Endothelial cell of umbilical vein (primary cell): ENCODE data around the gene SMCO3. TPM values are rescaled to one million over a fixed set of nuclear protein-coding genes. Genes with fewer than 3 reads are reported as not detected.

ENCODE experiments used
- BruUV-seq: library from RNA; stranded (reverse); fragments of 400-500 nt; replicated peaks from 2 replicates; lab custom pipeline; 2021; lab: Mats Ljungman, UMichigan
- CTCF ChIA-PET: fragments of 300-600, 350-600 bp; sonication (Branson Sonifier 250); formaldehyde crosslinking; loops from one replicate; lab custom pipeline; 2021; ENCODE audit warnings: antibody characterized with exemption, inconsistent platforms; lab: Charles Lee
- POLR2A ChIA-PET: fragments of 300-600, 350-600 bp; sonication (Branson Sonifier 250); formaldehyde crosslinking; loops from one replicate; lab custom pipeline; 2021; ENCODE audit warnings: antibody characterized with exemption, inconsistent platforms; lab: Charles Lee
- DNase-seq: peaks from one replicate; pipeline ENCODE4 v3.0.0-alpha.2; 2011; ENCODE audit warnings: low read depth, low spot score
- FAIRE-seq: peaks from 2 replicates; lab custom pipeline; 2011; peaks lifted over from hg19 to GRCh38; lab: Jason Lieb, UNC
- H2AFZ ChIP-seq: 2 replicates; pipeline ENCODE4 v1.6.0; 2012; ENCODE audit warnings: low read depth, low read length, control low read depth, inconsistent platforms
- H3K27ac ChIP-seq: 2 replicates; pipeline ENCODE4 v1.5.1; 2011; ENCODE audit warnings: low read depth, mild to moderate bottlenecking, control low read depth, low read length, moderate library complexity; ENCODE audit not compliant: insufficient read depth
- H3K27me3 ChIP-seq, 2 experiments: 2 replicates each; pipeline versions ENCODE4 v1.6.0 to v1.6.1; 2011; ENCODE audit warnings: low read length in 2 of 2, mixed read lengths in 1 of 2; ENCODE audit not compliant: control insufficient read depth in 2 of 2, insufficient read depth in 2 of 2
- H3K36me3 ChIP-seq, 2 experiments: 2 replicates in 1 of 2; 3 replicates in 1 of 2; pipeline ENCODE4 v1.5.1; 2011; ENCODE audit warnings: low read length in 2 of 2, mild to moderate bottlenecking in 1 of 2, moderate library complexity in 1 of 2; ENCODE audit not compliant: control insufficient read depth in 2 of 2, insufficient read depth in 2 of 2; ENCODE audit errors: extremely low read depth in 1 of 2
- H3K4me1 ChIP-seq: 3 replicates; pipeline ENCODE4 v1.5.1; 2011; ENCODE audit warnings: mild to moderate bottlenecking, low read length; ENCODE audit not compliant: control insufficient read depth, insufficient read depth; ENCODE audit errors: extremely low read depth
- H3K4me2 ChIP-seq: 2 replicates; pipeline ENCODE4 v1.6.1; 2011; ENCODE audit warnings: low read length, control low read depth, mixed read lengths; ENCODE audit not compliant: insufficient read depth
- H3K4me3 ChIP-seq, 3 experiments: fragments of 200-600 bp in 1 of 3; sonication (generic), shearing (Covaris generic) in 1 of 3; replicated peaks in 1 of 3; 2 replicates each; pipeline ENCODE4 v1.5.1; 2011 to 2016; ENCODE audit warnings: control low read depth in 3 of 3, low read length in 3 of 3, mild to moderate bottlenecking in 2 of 3, inconsistent platforms in 1 of 3, low read depth in 1 of 3, moderate library complexity in 1 of 3; ENCODE audit not compliant: insufficient read depth in 1 of 3
- H3K79me2 ChIP-seq: 2 replicates; pipeline ENCODE4 v1.6.0; 2012; ENCODE audit warnings: low read length, inconsistent platforms; ENCODE audit not compliant: control insufficient read depth, insufficient read depth
- H3K9ac ChIP-seq: replicated peaks from 2 replicates; pipeline ENCODE3; 2011; ENCODE audit warnings: low read length, control low read depth; ENCODE audit not compliant: insufficient read depth; ENCODE audit errors: extremely low read depth
- H3K9me1 ChIP-seq: replicated peaks from 3 replicates; pipeline ENCODE4 v1.6.0; 2011; ENCODE audit warnings: mild to moderate bottlenecking, low read length; ENCODE audit not compliant: control insufficient read depth, insufficient read depth; ENCODE audit errors: extremely low read depth
- H3K9me3 ChIP-seq: replicated peaks from 2 replicates; pipeline ENCODE4 v1.5.1; 2012; ENCODE audit warnings: low read length, inconsistent platforms; ENCODE audit not compliant: control insufficient read depth, insufficient read depth
- H4K20me1 ChIP-seq: replicated peaks from 2 replicates; pipeline ENCODE3; 2011; ENCODE audit warnings: mild to moderate bottlenecking, low read length; ENCODE audit not compliant: control insufficient read depth, insufficient read depth; ENCODE audit errors: extremely low read depth
- CTCF ChIP-seq, 2 donors: IDR thresholded peaks; 1 replicate in 1 of 2; 2 replicates in 1 of 2; pipeline ENCODE4 v1.5.1; 2011; ENCODE audit warnings: low read length in 2 of 2, mild to moderate bottlenecking in 2 of 2, moderate library complexity in 2 of 2, control low read depth in 1 of 2, inconsistent platforms in 1 of 2, low read depth in 1 of 2; ENCODE audit not compliant: insufficient read depth in 1 of 2; ENCODE audit errors: extremely low read depth in 1 of 2
- EZH2 ChIP-seq: IDR thresholded peaks from 2 replicates; pipeline ENCODE4 v1.6.1; 2012; ENCODE audit warnings: borderline replicate concordance, low read depth, mild to moderate bottlenecking, moderate library complexity, low read length, inconsistent platforms; ENCODE audit not compliant: severe bottlenecking
- FOS ChIP-seq: IDR thresholded peaks from 2 replicates; pipeline ENCODE4 v1.6.1; 2011; ENCODE audit warnings: mild to moderate bottlenecking, low read length, moderate library complexity, borderline replicate concordance; ENCODE audit not compliant: insufficient read depth
- GATA2 ChIP-seq: IDR thresholded peaks from 2 replicates; pipeline ENCODE4 v1.7.0; 2011; ENCODE audit warnings: low read depth, mild to moderate bottlenecking, moderate library complexity, mixed read lengths, low read length; ENCODE audit not compliant: insufficient read length, insufficient read depth
- JUN ChIP-seq: IDR thresholded peaks from 2 replicates; pipeline ENCODE4 v1.6.1; 2011; ENCODE audit warnings: borderline replicate concordance, low read depth; ENCODE audit not compliant: insufficient read length, insufficient read depth
- MAX ChIP-seq: IDR thresholded peaks from 2 replicates; pipeline ENCODE4 v1.6.1; 2011; ENCODE audit not compliant: insufficient read depth, insufficient read length
- MYC ChIP-seq: IDR thresholded peaks from one replicate; pipeline ENCODE4 v1.6.1; 2011; ENCODE audit warnings: mild to moderate bottlenecking, low read depth, low read length
- POLR2A ChIP-seq: IDR thresholded peaks from 2 replicates; pipeline ENCODE4 v1.6.1; 2012; ENCODE audit warnings: low read depth, mild to moderate bottlenecking, control low read depth, low read length
- POLR2AphosphoS5 ChIP-seq: IDR thresholded peaks from 2 replicates; pipeline ENCODE4 v1.6.1; 2012; ENCODE audit warnings: low read depth, mild to moderate bottlenecking, control low read depth, low read length, moderate library complexity; ENCODE audit not compliant: insufficient read depth
- dilution Hi-C: fragments of 300-500 bp; cut with MboI; formaldehyde crosslinking; loops from one replicate; pipeline ENCODE4 v1.15.0; 2019; ENCODE audit warnings: low sequenced_read_pairs; ENCODE audit not compliant: extremely low pct_ligation_motif_present
- intact Hi-C: fragments of 100-400 bp; cut with micrococcal nuclease; formaldehyde crosslinking; loops from one replicate; pipeline ENCODE4 v1.10.0; 2022
- polyA plus RNA-seq, 4 experiments: library from polyadenylated mRNA; depleted of rRNA in 3 of 4; stranded (reverse) in 3 of 4; unstranded in 1 of 4; fragments of >200 nt; gene quantifications; 2 replicates each; pipeline versions ENCODE4 v1.2.1 to v1.2.3, GENCODE V29; 2011 to 2012; ENCODE audit warnings: missing spikeins in 1 of 4
- total RNA-seq: library from RNA; stranded (reverse); gene quantifications from 2 replicates; pipeline ENCODE4 v1.2.3, GENCODE V29; 2021

SMCO3 gene
- total and polyA plus RNA-seq, 2 donors (not counting 3 experiments of a cell fraction or from before 2014, with no cell fraction given), result 0.33 to 0.35 TPM

- H2AFZ ChIP-seq, result no peak overlapping the region
- dilution Hi-C loops (no loop called here), intact Hi-C loops (no loop called here)
These were observed 46.5 kb upstream of the SMCO3 start for GRCh38 chr12:14860490-14860889.

More at GRCh38 chr12:14860490-14860889, 46.5 kb upstream of the SMCO3 start:
- H3K4me2 ChIP-seq, result no peak overlapping the region
- H3K4me1 ChIP-seq, result no peaks in the 10 kb centered on the region
- no peaks in the 10 kb centered on the region for H3K9me3 ChIP-seq
- no peaks in the 10 kb centered on the region for H3K36me3 ChIP-seq
- H3K79me2 ChIP-seq, result no peaks in the 10 kb centered on the region
- no TSS peak for BruUV-seq
- DNase-seq (no peak), FAIRE-seq (no peak)
- no peaks in the 10 kb centered on the region for H4K20me1 ChIP-seq
- CTCF ChIA-PET, result interaction anchor here (1.0 kb wide), 1 partner anchor 13 kb away, joined by 3 read pairs; no protein-coding TSS in a partner anchor
- no peaks in the 10 kb centered on the region for H3K27me3 ChIP-seq
- no peak for TF ChIP-seq FOS
- TF ChIP-seq MYC, result no peak
- TF ChIP-seq POLR2A, result no peak
- TF ChIP-seq GATA2, result no peak
- TF ChIP-seq EZH2, result no peak
- TF ChIP-seq POLR2AphosphoS5, result no peak
- no peak for TF ChIP-seq CTCF (IDR thresholded peaks at IDR 0.05; ENCODE audit: extremely low read depth in 1 of 2, insufficient read depth in 1 of 2, low read depth in 1 of 2, low read length in 2 of 2)
- TF ChIP-seq JUN, result no peak
- TF ChIP-seq MAX, result no peak
- H3K4me3 ChIP-seq, result no peak overlapping the region
- no peak overlapping the region for H3K27ac ChIP-seq
- H3K9me1 ChIP-seq, result no peaks in the 10 kb centered on the region
- H3K9ac ChIP-seq, result no peak overlapping the region
- POLR2A ChIA-PET, result interaction anchor here (0.6 kb wide), 1 partner anchor 1550 kb away, joined by 3 read pairs; no protein-coding TSS in a partner anchor
